D341Med (cell line): ENCODE results near the gene SCAF11.
"Not testable (repeated sequence)": the region's sequence is repeated elsewhere in the genome, so short reads cannot be mapped to it uniquely, and the experiment has no call there.

ENCODE experiments used
- DNase-seq: peaks from one replicate; pipeline ENCODE4 v3.0.0; 2012; ENCODE audit warnings: low spot score

The SCAF11 gene

GRCh38 chr12:45990468-45991283 lies at the start of gene SCAF11:
TSS of gene SCAF11 (minus strand) at chr12:45990574. CDS start at chr12:45964167, 26,407 bp downstream.
- peak; percentile 96 for DNase-seq

GRCh38 chr12:46037066-46037465 lies 46.7 kb upstream of the SCAF11 start:
- DNase-seq = not testable (repeated sequence)

GRCh38 chr12:46027172-46027571 lies 36.8 kb upstream of the SCAF11 start:
- no peak for DNase-seq

- DNase-seq = no peak
These were observed 33.7 kb upstream of the SCAF11 start for GRCh38 chr12:46024099-46024498.

- no peak for DNase-seq
These were observed 30.4 kb upstream of the SCAF11 start for GRCh38 chr12:46020768-46021167.

GRCh38 chr12:46018712-46019111 lies 28.3 kb upstream of the SCAF11 start:
- DNase-seq = not testable (repeated sequence)

- DNase-seq = not testable (repeated sequence)
These were observed 27.5 kb upstream of the SCAF11 start for GRCh38 chr12:46017866-46018375.

- no peak for DNase-seq
These were observed 15.4 kb upstream of the SCAF11 start for GRCh38 chr12:46005823-46006222.

GRCh38 chr12:46005151-46005797 lies 14.9 kb upstream of the SCAF11 start:
- DNase-seq = no peak

- no peak for DNase-seq
These were observed 14.3 kb upstream of the SCAF11 start for GRCh38 chr12:46004715-46005114.

- not testable (repeated sequence) for DNase-seq
These were observed 9.7 kb upstream of the SCAF11 start for GRCh38 chr12:46000076-46000475.

GRCh38 chr12:45994736-45995135 lies 4.4 kb upstream of the SCAF11 start:
- DNase-seq = no peak

- DNase-seq = peak; percentile 82
These were observed 1.2 kb upstream of the SCAF11 start for GRCh38 chr12:45991284-45992249.

GRCh38 chr12:45989721-45990467 lies 480 bp downstream of the SCAF11 start:
- peak; percentile 67 for DNase-seq

GRCh38 chr12:45989287-45989686 lies 1.1 kb downstream of the SCAF11 start:
- no peak for DNase-seq

- DNase-seq = no peak
These were observed 2.1 kb downstream of the SCAF11 start for GRCh38 chr12:45988264-45988663.

- DNase-seq = no peak
These were observed 3.0 kb downstream of the SCAF11 start for GRCh38 chr12:45987340-45987727.

GRCh38 chr12:45986641-45987339 lies 3.6 kb downstream of the SCAF11 start:
- no peak for DNase-seq

- no peak for DNase-seq
These were observed 9.1 kb downstream of the SCAF11 start for GRCh38 chr12:45981075-45981837.

GRCh38 chr12:45980540-45980939 lies 9.8 kb downstream of the SCAF11 start:
- no peak for DNase-seq
